GM18870 (cell line): ENCODE measurements around the gene UBXN10.

Experiments
- ATAC-seq: cut with Tn5 transposase; IDR thresholded peaks from one replicate; pipeline ENCODE4 v1.9.1; 2021; ENCODE audit warnings: moderate library complexity; ENCODE audit not compliant: unreplicated experiment

Gene UBXN10

GRCh38 chr1:20185834-20186782, at the start of gene UBXN10, which contains the start of gene PLA2G2C:
UBXN10 (plus strand) TSS chr1:20186096; CDS start chr1:20190562, 4,466 bp downstream.
PLA2G2C (minus strand) TSS chr1:20186518; CDS start chr1:20177363, 9,155 bp downstream.
- ATAC-seq, result no peak

- ATAC-seq, result no peak
Measured at GRCh38 chr1:20136249-20136648, 49.6 kb upstream of the UBXN10 start.

- no peak for ATAC-seq
Measured at GRCh38 chr1:20137055-20137454, 48.8 kb upstream of the UBXN10 start.

GRCh38 chr1:20137604-20138003, 48.3 kb upstream of the UBXN10 start:
- ATAC-seq, result no peak

- ATAC-seq, result no peak
Measured at GRCh38 chr1:20138346-20138745, 47.5 kb upstream of the UBXN10 start.

- no peak for ATAC-seq
Measured at GRCh38 chr1:20138961-20139550, 46.8 kb upstream of the UBXN10 start, which contains the start of gene PLA2G2F. PLA2G2F (plus strand) TSS chr1:20139323; CDS start chr1:20139428, 105 bp downstream.

- ATAC-seq, result no peak
Measured at GRCh38 chr1:20139776-20140612, 45.9 kb upstream of the UBXN10 start.

GRCh38 chr1:20141001-20141400, 44.9 kb upstream of the UBXN10 start:
- no peak for ATAC-seq

GRCh38 chr1:20141466-20141865, 44.4 kb upstream of the UBXN10 start:
- ATAC-seq, result no peak

- ATAC-seq, result no peak
Measured at GRCh38 chr1:20142001-20142710, 43.7 kb upstream of the UBXN10 start.

- no peak for ATAC-seq
Measured at GRCh38 chr1:20143318-20143717, 42.6 kb upstream of the UBXN10 start.

- ATAC-seq, result no peak
Measured at GRCh38 chr1:20143734-20144565, 41.9 kb upstream of the UBXN10 start.

- ATAC-seq, result no peak
Measured at GRCh38 chr1:20147846-20148570, 37.9 kb upstream of the UBXN10 start.

- no peak for ATAC-seq
Measured at GRCh38 chr1:20148571-20149500, 37.1 kb upstream of the UBXN10 start.

- ATAC-seq, result no peak
Measured at GRCh38 chr1:20149601-20150325, 36.1 kb upstream of the UBXN10 start.

GRCh38 chr1:20150326-20150705, 35.6 kb upstream of the UBXN10 start:
- no peak for ATAC-seq

- ATAC-seq, result no peak
Measured at GRCh38 chr1:20150969-20151368, 34.9 kb upstream of the UBXN10 start.
